ENCODE data around the gene ERF.
A peak's percentile ranks its signal among the peaks of the same experiment; 100 is the strongest.

The ERF gene

DNA sequence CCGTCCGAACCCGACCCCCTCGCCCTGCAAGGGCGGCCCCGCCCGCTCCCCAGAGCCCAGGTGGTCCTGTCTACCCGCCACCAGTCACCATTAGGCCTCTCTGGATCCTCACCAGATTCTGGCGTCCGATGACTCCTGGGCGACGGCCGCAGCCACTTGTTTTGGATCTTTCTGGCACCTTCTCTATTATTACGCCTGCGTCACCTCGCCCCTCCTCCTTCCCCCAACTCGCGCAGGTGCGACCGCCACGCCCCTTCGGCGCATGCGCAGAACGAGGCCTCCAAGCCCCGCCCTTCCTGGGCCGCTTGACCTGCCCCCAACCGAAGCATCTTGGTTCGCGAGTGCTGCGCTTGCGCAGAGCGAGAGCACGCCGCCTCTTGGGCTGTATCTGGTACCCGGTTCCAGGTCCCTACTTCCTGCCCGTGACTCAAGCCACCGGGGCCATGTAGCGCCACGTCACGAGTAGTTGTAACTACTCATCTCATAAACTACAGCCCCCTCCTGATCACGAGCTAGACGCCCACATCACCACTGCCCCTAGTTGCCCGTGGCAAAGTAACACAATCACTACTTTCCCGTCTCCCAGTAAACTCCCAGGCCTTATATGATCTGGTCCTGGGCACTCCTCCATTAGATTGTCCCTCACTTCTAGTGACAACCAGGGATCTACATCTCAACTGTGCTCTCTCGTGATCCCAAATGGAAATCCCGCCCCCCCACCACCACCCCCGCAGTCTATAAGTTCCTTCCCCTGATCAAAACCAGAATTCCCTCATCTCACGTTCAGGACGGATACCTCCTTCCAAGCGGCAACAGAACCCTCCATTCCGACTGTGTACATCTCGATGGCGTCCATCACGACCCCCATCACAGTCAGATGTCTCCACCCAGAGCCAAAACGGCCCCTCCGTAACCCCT lies 37.1 kb downstream of the ERF start, which contains the start of gene DEDD2:
TSS of gene DEDD2 (minus strand) at position 158 of the 918 bp plus-strand sequence. CDS start 670 bp downstream, outside the sequence.
- DNase-seq (ENCODE audit: extremely low read depth in 1 of 2, low read depth in 1 of 2), result peak; percentile 98 to 100

DNA sequence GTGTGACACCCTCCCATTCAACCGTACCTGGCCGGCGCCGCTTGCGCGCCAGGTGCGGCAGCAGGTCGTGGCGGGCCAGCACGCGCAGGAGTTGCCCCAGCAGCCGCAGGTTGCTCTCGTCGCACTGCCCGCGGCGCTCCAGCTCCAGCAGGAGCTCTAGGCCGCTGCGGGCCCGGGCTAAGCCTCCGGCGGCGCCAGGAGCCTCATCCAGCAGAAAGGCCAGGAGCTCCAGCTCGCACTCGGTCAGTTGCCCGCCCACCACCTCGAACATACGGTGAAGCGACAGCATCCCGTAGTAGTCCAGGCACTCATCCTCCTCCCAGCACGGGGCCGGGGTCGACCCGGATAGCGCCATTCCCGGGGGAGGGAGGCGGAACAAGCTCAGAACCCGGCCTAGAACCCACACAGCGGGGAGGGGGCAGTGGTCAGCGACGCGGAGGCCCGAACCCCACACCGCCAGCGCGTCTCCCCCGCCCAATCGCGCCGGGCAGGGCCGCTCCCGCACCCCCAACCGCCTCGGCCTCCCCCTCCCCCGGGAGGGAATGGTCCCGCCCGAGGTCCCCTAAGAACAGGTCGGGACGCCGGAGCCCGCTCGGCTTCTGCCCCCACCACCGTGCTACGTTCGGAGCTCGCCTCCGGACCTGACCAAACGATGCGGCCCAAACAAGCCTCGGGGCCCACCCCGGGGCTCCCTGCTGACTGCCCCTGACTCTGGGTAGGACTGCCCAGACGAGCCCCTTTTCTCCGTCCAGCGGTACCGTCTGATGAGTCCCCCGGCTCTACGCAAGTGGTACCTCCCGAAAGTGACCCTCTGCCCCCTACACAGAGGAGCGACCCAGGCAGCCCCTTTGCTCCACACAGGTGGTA lies 38.0 kb downstream of the ERF start:
- no peak for DNase-seq (ENCODE audit: extremely low read depth in 1 of 2, low read depth in 1 of 2)

DNA sequence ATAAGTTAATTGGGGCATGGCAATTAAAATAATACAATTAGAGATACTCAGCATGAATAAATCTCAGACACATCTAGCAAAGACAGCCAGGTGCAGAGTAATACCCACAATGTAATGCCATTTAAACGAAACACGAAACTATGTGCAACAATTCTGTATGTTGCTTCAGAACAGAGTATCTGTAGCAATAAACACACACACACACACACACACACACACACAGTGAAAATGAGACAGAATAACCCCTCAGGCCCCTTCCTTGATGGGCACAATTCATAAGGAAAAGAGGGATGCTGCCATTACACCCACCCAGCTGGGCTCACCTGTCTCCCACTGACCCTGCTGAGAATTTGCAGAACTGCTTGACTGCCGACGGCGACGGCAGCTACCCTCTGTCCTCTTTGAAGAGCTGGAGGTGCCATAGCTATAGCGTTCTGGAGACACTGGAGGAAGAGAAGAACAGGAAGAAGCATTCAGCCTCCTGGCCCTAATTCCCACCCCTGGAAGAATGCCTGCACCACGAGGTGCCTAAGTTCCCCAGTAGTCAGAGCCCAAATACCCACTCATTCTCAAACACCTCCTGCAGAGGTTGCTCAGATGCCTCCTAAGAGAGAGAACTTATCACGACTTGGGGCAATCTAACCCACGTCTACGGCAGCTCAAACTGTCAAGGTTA lies 40.0 kb downstream of the ERF start:
- no peak for DNase-seq (ENCODE audit: extremely low read depth in 1 of 2, low read depth in 1 of 2)

DNA sequence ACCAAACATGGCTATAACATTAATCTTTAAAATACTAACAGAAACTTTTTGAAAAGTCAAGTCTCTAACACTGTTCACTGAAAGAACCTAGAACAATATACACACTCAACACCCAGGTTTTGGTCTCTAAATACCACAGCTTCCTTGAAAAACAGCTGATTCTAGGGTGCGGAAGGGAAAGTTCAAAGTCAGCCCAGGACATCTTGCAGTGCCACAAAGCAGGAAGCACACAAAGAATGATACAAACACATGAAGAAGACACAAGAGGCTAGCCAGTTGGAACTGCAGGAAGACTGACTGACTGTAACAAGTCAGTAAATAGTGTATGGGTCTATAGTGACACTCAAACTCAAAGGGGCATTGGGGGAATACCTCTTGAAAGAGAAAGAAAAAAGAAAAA lies 42.0 kb downstream of the ERF start:
- no peak for DNase-seq (ENCODE audit: extremely low read depth in 1 of 2, low read depth in 1 of 2)

DNA sequence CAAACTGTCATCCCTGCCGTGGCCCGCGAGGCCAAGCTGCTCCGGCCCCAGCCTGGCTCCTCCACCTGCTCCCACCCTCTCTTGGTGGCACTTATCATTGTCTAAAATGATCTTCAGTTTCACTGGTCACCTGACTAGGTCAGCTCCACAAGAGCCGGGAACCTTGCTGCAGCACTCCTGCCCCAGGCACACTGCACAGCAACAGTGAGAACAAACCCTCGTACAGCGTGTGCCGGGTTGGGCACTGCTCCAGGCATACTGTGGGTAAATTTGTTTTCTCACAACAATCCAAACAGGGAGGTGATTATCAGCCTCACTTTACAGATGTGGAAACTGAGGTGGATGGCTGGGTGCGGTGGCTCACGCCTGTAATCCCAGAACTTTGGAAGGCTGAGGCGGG lies 46.3 kb downstream of the ERF start:
- DNase-seq (ENCODE audit: extremely low read depth in 1 of 2, low read depth in 1 of 2), result no peak

DNA sequence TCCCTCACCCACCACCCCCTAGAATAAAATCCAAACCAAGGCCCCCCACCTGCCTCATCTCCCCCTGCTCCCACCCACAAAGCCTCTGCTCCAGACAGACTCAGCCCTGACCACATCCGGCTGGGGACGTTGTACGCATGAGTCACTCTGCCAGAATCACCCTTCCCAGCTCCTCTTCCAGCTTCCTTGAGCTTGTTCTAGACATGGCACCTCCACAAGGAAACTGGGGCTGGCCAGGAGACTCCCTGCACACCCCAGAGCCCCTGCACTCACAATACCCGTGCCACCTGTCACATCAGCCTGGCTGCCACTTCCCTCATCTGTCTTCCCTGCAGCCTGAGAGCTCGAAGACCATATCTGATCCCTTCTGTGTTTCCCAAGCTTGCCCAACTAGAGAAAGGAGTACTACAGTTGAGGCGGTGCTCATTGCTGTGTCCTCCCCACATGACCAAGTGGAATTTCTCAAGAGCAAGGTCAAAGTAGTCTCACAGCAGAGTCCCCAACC lies 47.1 kb downstream of the ERF start:
- no peak for DNase-seq (ENCODE audit: extremely low read depth in 1 of 2, low read depth in 1 of 2)

DNA sequence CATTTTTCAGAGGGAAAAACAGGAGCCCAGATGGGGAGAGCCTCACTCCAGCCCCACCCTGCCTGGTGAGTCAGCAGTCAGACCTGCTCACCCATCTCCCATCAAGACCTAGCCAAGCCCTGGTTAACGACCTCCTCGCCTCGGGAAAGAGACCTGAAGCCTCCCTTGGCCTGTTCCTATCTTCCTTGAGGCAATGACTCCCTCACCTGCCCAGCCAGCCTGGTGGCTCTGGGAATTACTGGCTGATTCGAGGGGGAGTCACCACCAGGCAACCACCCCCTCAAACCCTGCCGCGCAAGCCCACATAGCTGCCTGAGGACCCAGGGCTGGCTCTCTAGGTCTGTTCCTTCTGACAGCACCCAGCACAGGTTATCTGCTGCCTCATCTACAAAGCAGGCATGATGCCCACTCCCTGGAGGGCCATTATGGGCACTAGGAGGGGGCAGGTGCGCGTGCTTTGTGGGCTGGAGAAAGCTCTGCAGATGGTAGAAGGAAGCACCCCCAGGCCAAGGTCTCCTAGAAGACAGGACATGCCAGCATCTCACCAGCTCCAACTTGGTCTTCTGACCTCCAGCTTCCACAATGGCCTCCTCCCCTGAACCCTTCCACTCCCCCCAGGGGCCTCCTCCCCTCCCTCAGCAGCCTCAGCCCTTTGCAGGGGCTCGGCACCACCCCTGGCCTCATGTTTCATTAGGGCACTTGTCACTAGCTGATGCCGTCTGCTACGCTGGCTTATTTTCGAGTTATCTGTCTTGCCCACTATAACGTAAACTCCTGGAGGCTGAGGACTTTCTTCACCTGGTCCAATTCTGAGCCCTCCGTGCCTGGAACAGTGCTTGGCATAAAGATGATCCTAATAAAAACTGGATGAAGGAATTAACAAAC lies 47.8 kb downstream of the ERF start:
- no peak for DNase-seq (ENCODE audit: extremely low read depth in 1 of 2, low read depth in 1 of 2)

DNA sequence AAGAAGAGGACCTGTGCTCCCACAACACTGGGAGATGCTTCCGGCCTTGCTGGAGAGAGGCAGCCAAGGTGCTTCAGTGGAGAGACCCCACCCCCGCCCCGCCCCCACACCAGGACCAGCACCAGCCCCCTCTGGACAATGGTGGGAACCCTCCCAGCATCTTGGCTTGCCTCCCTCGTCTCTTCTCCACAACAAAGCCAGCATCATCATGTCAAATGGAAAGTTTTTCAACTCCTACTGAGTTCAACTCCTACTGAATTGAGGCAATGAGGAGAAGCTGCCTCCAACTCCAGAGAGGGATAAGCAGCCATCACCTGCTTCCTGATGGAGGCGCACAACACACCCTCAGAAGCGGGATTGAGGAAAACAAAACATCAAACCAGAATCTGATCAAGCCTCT lies 50.3 kb downstream of the ERF start:
- no peak for DNase-seq (ENCODE audit: extremely low read depth in 1 of 2, low read depth in 1 of 2)

DNA sequence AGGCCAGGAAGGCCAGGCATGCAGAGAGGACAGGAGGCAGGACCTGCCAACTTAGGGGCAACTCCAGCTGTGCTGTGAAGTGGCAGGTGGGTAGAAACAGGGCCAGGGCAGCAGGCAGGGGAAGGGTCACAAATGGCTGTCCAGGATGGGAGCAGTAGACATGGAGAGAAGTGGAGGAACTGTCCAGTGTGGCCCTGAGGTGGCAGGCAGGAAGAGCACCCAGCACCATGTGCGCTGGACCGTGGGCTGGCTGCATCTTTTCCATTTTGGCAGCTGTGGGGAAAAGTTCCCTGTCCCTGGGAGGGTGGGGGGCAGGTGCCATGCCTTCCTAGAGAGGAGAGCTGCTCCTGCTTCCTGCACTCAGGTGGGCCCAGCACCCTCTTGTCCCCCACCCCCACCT lies 51.2 kb downstream of the ERF start:
- no peak for DNase-seq (ENCODE audit: extremely low read depth in 1 of 2, low read depth in 1 of 2)

DNA sequence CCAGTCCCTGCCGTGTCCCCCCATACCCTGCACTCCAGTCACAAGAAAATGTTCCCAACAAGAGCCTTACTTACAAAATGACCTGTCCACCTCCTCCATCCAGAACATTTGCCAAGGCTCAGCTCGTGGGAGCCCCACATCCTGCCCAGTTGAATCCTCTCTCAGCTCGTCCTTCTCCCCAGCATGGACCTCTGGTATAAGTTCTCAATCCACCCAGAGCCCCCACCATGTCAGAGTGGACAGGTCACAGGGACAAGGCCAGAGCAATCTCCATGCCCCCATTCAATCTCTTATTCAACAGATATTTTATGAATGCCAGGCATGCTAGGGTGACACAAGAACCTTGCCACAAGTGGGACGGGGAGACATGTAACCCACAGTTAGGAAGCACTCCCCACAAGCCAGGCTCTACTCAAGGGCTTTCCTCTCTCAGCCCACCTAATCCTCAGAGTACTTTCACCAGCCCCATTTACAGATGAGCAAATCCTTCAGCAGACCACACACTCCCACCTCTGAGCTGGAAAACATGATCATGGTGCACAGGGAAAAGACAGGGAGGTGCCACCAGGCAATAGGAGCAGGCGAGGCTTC lies 52.5 kb downstream of the ERF start:
- DNase-seq (ENCODE audit: extremely low read depth in 1 of 2, low read depth in 1 of 2), result no peak

DNA sequence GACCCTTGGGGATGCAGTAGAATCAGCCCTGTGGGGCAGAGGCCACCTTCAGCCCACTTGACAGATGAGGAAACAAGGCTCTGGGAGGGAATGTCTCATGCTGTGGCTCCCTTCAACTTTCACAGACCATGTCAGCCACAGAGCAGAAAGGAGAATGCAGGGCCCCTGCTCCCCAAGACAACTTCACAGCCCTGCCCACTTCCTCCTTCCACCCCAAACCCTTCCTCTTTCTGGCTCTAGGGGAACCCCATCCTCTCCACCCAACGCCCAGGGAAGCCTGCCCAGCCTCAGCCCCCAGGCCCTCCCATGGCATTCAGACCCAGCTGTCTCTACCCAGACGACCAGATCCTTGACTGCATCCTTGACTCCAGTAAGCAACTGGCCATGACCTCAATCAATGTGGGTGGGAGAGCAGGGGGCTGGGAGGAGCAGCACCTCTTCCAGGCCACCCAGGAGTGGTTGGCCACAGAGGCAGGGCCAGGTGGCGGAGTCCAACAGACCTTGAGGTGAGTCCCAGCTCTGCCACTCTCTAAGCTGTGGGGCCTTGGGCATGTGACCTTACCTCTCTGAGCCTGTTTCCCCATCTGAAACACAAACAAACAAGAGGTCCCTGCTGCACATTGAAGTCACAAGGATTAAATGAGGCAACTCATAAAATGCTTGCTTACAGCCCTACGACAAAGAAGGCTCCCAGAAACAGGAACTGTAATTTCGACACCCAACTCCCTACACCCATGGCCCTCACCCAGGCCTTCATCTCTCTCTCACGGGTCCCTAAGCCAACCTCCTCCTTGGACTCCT lies 53.2 kb downstream of the ERF start:
- no peak for DNase-seq (ENCODE audit: extremely low read depth in 1 of 2, low read depth in 1 of 2)

DNA sequence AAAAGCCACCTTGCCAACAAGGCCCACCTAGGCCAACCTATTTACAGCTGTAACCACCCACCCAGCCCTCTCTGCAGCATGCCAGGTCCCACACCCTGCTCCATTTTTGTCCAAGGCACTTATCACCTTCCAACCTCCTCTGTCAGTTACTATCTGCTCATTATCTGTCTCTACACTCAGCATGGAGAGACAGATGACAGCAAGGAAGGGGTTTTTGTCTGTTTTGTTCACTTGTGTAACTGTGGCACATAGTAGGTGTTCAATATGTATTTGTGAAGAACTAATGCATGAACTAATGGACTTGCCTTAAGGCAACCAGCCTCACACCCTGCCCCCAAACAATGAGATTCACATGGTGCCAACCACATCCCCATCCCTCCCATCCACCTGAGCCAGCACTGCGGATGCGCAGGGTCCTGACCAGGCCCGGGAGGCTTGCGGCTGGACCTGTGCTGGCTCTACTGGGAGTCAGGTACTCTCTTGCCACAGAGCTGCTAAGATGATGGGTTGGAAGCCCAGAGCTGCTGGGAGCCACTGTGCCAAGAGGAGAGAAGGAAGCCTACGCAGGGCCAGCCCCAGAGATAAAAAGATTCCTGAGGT lies 54.7 kb downstream of the ERF start:
- DNase-seq (ENCODE audit: extremely low read depth in 1 of 2, low read depth in 1 of 2), result no peak

DNA sequence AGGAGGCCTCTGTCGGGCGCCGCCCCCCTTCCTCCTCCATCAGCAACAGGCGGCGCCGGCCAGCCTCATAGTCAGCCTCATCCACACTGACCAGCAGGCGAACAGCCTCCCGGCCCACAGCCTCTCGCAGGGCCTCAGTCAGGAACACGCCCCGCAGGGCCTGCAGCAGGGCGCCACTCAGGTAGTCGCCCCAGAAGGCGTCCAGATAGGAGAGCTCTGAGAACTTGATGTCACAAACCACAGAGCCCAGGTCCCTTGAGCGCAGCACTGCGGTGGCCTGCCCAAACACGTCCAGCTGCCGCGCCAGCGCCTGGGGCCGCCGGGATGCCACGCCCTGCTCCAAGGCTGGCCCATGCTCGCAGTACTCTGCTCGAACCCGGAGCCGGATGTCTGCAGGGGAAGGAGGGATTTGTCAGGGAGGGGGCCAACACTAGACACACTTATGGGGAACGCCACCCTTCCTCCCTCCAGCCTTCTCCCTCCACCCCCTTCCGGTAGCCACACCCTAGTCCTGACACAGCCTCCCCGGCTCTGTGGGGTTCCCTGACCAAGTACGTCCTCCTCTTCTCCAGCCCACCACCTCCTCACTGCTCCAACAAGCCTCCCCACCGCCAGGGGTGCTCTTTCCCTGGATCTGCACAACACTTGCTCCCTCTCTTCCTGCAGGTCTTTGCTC lies 55.4 kb downstream of the ERF start:
- DNase-seq (ENCODE audit: extremely low read depth in 1 of 2, low read depth in 1 of 2), result no peak

DNA sequence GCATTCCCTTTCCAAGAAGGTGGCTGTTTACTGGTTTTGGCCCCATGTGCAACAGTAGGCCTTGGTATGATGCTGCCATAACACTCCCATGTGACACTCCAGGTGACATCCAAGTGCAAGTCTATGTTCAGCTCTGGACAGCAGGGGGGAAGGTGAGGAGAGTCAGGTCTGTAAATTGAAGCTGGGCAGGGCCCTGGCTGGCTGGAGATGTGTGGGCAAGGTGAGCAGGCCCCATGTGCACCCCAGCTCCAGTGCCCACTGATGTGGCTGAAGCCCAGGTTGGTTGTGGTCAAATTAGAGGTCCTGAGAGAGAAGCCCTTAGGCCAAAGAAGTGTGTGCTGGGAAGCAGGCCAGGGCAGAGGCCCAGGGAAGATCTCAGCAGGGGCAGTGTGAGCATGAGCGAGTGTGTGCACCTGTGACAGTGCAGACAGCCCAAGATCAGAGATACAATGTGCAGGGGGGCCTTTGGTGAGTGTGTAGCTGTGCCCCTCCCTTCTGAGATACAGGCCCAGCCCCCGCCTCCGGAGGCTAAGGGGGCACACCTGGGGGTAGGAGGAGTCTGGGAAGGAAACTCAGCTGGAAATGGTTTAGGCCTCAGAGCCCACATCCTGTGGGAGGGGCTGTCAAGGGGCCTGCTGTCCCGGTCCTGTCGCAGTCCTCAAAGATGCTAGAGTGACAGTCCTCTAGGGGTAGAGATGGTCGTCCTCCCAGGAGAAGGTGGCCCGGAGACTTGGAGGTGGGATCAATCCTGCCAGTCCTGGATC lies 56.1 kb downstream of the ERF start:
- peak in 1 of 2 donors; percentile 53 for DNase-seq (ENCODE audit: extremely low read depth in 1 of 2, low read depth in 1 of 2)

Measured in activated CD8-positive, alpha-beta memory T cell treated with anti-CD3 and anti-CD28 coated beads for 1 hour (primary cell).